Upper lobe of right lung (tissue), 1 donor: ENCODE data around the gene CDKN2AIPNL. TPM values are rescaled to one million over a fixed set of nuclear protein-coding genes. Genes with fewer than 3 reads are reported as not detected.
A peak's percentile ranks its signal among the peaks of the same experiment; 100 is the strongest.
"Not testable (repeated sequence)": the region's sequence is repeated elsewhere in the genome, so short reads cannot be mapped to it uniquely, and the experiment has no call there.

Experiments
- ATAC-seq: fragments of 200-7000 bp; cut with Tn5 transposase; one replicate; pipeline ENCODE4 v1.9.1; 2020; ENCODE audit warnings: mild to moderate bottlenecking, moderate library complexity
- DNase-seq: peaks from one replicate; pipeline ENCODE4 v3.0.0-alpha.2; 2020
- H3K27ac ChIP-seq: fragments of 200-600 bp; one replicate; pipeline ENCODE4 v1.8.0; 2022
- H3K27me3 ChIP-seq: fragments of 200-600 bp; one replicate; pipeline ENCODE4 v1.8.0; 2022; ENCODE audit warnings: mild to moderate bottlenecking
- H3K36me3 ChIP-seq: fragments of 200-600 bp; one replicate; pipeline ENCODE4 v1.8.0; 2022
- H3K4me1 ChIP-seq: fragments of 200-600 bp; one replicate; pipeline ENCODE4 v1.8.0; 2022
- H3K4me3 ChIP-seq: fragments of 200-600 bp; one replicate; pipeline ENCODE4 v1.8.0; 2022; ENCODE audit warnings: mild to moderate bottlenecking
- H3K9me3 ChIP-seq: fragments of 200-600 bp; one replicate; pipeline ENCODE4 v1.8.0; 2022
- CTCF ChIP-seq: fragments of 200-600 bp; IDR thresholded peaks from one replicate; pipeline ENCODE4 v1.8.0; 2022; ENCODE audit warnings: antibody characterized with exemption
- intact Hi-C: fragments of 100-400 bp; cut with DNase I; formaldehyde crosslinking; loops from one replicate; pipeline ENCODE4 v1.11.0; 2022
- total RNA-seq: library from RNA; stranded (reverse); fragmentation: NEBNext Ultra II Directional; extraction: Animal tissue kit (Norgen Biotek cat#: 25700); gene quantifications from one replicate; pipeline ENCODE4 v1.2.1, GENCODE V29; 2021
- donor health status: DM: no; HTN: yes; CAD: no; lungs with severe emphysema.

CDKN2AIPNL gene
- total RNA-seq, 1 donor from 2014 or later: 16.5 TPM

DNA sequence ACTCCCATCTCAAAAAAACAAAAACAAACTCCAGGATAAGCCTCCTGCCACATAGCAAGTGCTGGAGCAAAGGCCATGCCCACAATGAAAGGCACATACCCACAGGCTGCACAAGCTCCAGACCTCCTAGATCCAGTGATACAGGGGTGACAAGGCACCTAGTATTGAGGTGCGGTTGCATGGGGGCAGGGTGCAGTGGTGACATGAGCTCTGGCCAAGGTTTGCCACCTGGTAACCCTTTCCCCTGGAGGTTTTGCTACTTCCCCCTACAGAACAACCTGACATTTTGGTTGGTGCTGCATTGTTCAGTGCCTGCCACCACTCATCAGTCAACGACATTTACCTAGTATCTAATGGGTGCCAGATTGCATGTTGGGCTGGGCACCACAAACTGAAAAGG is 14.5 kb downstream of the CDKN2AIPNL start:
- no peak for TF ChIP-seq CTCF
- intact Hi-C loops: no loop called here
- Histone ChIP-seq H3K27me3 (no peaks in the 10 kb centered on the region), H3K4me1 (no peaks in the 10 kb centered on the region), H3K4me3 (no peak overlapping the region), H3K36me3 (peaks cover 78% of the 10 kb centered on the region), H3K27ac (no peak overlapping the region), H3K9me3 (no peaks in the 10 kb centered on the region)
- no peak for ATAC-seq
- no peak for DNase-seq

DNA sequence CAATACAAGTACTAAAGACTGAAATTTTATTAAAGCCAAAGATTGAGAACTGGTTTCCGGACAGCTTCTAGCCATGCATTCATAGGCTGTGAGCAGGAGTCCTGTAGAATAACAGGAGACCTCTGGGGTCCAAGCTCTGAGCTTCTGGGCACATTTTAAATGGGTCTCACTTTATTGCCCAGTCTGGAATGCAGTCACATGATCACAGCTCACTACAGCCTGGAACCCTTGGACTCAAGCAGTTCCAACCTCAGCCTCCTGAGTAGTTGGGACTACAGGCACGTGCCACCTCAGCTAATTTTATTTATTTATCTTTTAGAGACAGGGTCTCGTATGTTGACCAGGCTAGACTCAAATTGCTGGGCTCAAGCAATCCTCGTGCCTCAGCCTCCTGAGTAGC is 15.4 kb downstream of the CDKN2AIPNL start:
- Histone ChIP-seq H3K9me3 (no peaks in the 10 kb centered on the region), H3K4me3 (no peak overlapping the region), H3K27me3 (no peaks in the 10 kb centered on the region), H3K4me1 (no peaks in the 10 kb centered on the region), H3K27ac (no peak overlapping the region), H3K36me3 (peaks cover 81% of the 10 kb centered on the region)
- intact Hi-C loops: no loop called here
- DNase-seq (no peak), ATAC-seq (no peak)
- no peak for TF ChIP-seq CTCF

DNA sequence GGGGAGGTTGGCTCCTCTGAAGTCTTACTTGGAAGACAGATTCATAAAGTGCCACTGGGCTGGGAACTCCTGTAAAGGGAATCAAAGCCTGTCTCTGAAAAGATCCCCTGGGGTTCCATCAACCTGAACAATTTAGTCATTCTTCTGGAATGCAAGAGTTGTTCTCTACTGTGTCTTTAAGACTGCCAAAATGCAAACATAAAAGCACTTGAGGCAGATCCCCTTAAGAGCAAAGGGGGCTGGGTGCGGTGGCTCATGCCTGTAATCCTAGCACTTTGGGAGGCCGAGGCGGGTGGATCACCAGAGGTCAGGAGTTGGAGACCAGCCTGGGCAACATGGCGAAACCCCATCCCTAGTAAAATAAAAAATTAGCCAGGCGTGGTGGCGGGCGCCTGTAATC is 16.7 kb downstream of the CDKN2AIPNL start:
- no peak for DNase-seq
- ATAC-seq: peak; percentile 53
- H3K9me3 ChIP-seq: no peaks in the 10 kb centered on the region
- TF ChIP-seq CTCF: no peak
- no peak overlapping the region for H3K4me3 ChIP-seq
- no peak overlapping the region for H3K27ac ChIP-seq
- no peaks in the 10 kb centered on the region for H3K4me1 ChIP-seq
- H3K36me3 ChIP-seq: peaks cover 94% of the 10 kb centered on the region
- intact Hi-C loops: no loop called here
- no peaks in the 10 kb centered on the region for H3K27me3 ChIP-seq

- Histone ChIP-seq H3K27me3 (no peaks in the 10 kb centered on the region), H3K9me3 (no peaks in the 10 kb centered on the region), H3K4me3 (no peak overlapping the region), H3K27ac (no peak overlapping the region), H3K36me3 (peaks cover 95% of the 10 kb centered on the region), H3K4me1 (no peaks in the 10 kb centered on the region)
- ATAC-seq (no peak), DNase-seq (no peak)
- TF ChIP-seq CTCF: no peak
- intact Hi-C loops: no loop called here
Observed at GRCh38 chr5:134392301-134392700, 19.4 kb downstream of the CDKN2AIPNL start.

DNA sequence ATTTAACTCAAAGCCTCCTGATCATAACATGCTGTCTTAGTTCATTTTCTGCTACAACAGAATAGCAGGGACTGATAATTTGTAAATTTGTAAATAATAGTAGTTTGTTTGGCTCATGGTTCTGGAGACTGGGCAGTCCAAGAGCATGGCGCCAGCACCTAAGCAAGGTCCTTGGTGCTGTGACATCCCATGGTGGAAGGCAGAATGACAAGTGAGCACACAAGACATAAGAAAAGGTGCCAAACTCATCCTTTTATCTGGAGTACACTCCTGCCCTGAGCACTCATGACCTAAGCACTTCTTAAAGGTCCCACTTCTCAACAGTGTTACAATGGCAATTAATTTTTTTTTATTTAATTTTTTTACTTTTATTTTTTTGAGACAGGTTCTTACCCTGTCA is 24.2 kb downstream of the CDKN2AIPNL start:
- Histone ChIP-seq H3K4me3 (no peak overlapping the region), H3K27ac (no peak overlapping the region), H3K36me3 (peaks cover 99% of the 10 kb centered on the region), H3K4me1 (no peaks in the 10 kb centered on the region), H3K27me3 (no peaks in the 10 kb centered on the region), H3K9me3 (no peaks in the 10 kb centered on the region)
- intact Hi-C loops: no loop called here
- DNase-seq: no peak
- TF ChIP-seq CTCF: no peak
- no peak for ATAC-seq

GRCh38 chr5:134383980-134384697 is 27.5 kb downstream of the CDKN2AIPNL start:
- intact Hi-C loops: no loop called here
- H3K27me3 ChIP-seq: no peaks in the 10 kb centered on the region
- H3K4me3 ChIP-seq: no peak overlapping the region
- H3K36me3 ChIP-seq: peaks cover 96% of the 10 kb centered on the region
- ATAC-seq (no peak), DNase-seq (no peak)
- no peaks in the 10 kb centered on the region for H3K4me1 ChIP-seq
- H3K9me3 ChIP-seq: no peaks in the 10 kb centered on the region
- TF ChIP-seq CTCF: no peak
- H3K27ac ChIP-seq: no peak overlapping the region

DNA sequence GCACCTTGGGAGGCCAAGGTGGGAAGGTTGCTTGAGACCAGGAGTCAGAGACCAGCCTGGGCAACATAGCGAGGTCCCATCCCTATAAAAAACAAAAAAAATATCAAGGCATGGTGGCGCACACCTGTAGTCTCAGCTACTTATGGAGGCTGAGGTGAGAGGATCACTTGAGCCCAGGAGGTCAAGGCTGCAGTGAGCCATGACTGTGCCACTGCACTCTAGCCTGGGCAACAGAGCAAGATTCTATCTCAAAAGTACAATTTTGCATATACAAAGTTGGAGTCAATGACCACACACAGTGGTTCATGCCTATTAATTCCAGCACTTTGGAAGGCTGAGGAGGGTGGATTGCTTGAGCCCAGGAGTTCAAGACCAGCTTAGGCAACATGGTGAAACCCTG is 29.5 kb downstream of the CDKN2AIPNL start:
- H3K4me1 ChIP-seq, intact Hi-C loops, ATAC-seq, H3K27me3 ChIP-seq, H3K27ac ChIP-seq, H3K9me3 ChIP-seq, H3K4me3 ChIP-seq, DNase-seq: not testable (repeated sequence)
- peaks cover 96% of the 10 kb centered on the region for H3K36me3 ChIP-seq
